Kidney (tissue), 14 donors: ENCODE results near the gene AKAP9. TPM values are rescaled to one million over a fixed set of nuclear protein-coding genes. Genes with fewer than 3 reads are reported as not detected.

Experiments
- DNase-seq, 5 donors: peaks; one replicate each; pipeline ENCODE4 v3.0.0-alpha.2; 2013 to 2020
- FAIRE-seq: peaks from 2 replicates; lab custom pipeline; 2012; peaks lifted over from hg19 to GRCh38; lab: Jason Lieb, UNC
- H3K27ac ChIP-seq, 2 donors: one replicate each; pipeline ENCODE4 v1.7.0; 2013; ENCODE audit warnings: low read depth in 2 of 2, low read length in 2 of 2, inconsistent platforms in 1 of 2
- H3K27me3 ChIP-seq: one replicate; pipeline ENCODE4 v1.7.1; 2013; ENCODE audit warnings: low read length, inconsistent platforms; ENCODE audit not compliant: control insufficient read depth, insufficient read depth
- H3K36me3 ChIP-seq, 3 donors: one replicate each; pipeline versions ENCODE4 v1.7.0 to v1.7.1; 2013; ENCODE audit warnings: low read length in 3 of 3, control low read depth in 1 of 3, inconsistent platforms in 1 of 3; ENCODE audit not compliant: insufficient read depth in 3 of 3, control insufficient read depth in 2 of 3
- H3K4me1 ChIP-seq, 3 donors: one replicate each; pipeline versions ENCODE4 v1.7.0 to v1.7.1; 2013; ENCODE audit warnings: low read length in 3 of 3, inconsistent platforms in 1 of 3, low read depth in 1 of 3; ENCODE audit not compliant: control insufficient read depth in 2 of 3, insufficient read depth in 2 of 3
- H3K4me3 ChIP-seq, 3 donors: one replicate each; pipeline versions ENCODE4 v1.7.0 to v1.8.1; 2013; ENCODE audit warnings: low read length in 3 of 3, control low read depth in 1 of 3, inconsistent platforms in 1 of 3
- H3K9ac ChIP-seq, 3 donors: one replicate each; pipeline versions ENCODE4 v1.7.0 to v1.7.1; 2013; ENCODE audit warnings: low read length in 3 of 3, control low read depth in 1 of 3, inconsistent platforms in 1 of 3
- H3K9me3 ChIP-seq, 3 donors: one replicate each; pipeline versions ENCODE4 v1.7.0 to v1.7.1; 2013; ENCODE audit warnings: low read length in 3 of 3, control low read depth in 1 of 3, inconsistent platforms in 1 of 3; ENCODE audit not compliant: control insufficient read depth in 2 of 3, insufficient read depth in 1 of 3
- intact Hi-C: fragments of 100-400 bp; cut with DNase I; formaldehyde crosslinking; loops from one replicate; pipeline ENCODE4 v1.11.1; 2022
- polyA plus RNA-seq: library from polyadenylated mRNA; stranded (reverse); fragments of 350-450 nt; fragmentation: Illumina TruSeq; extraction: RNeasy Lipid Tissue Mini Kit (QIAGEN cat#74804); gene quantifications from one replicate; pipeline ENCODE4 v1.2.3, GENCODE V29; 2014; ENCODE audit warnings: low read depth, low replicate concordance; ENCODE audit not compliant: insufficient read depth
- total RNA-seq: library from RNA; stranded (reverse); fragmentation: NEBNext Ultra II Directional; extraction: Animal tissue kit (Norgen Biotek cat#: 25700); gene quantifications from one replicate; pipeline ENCODE4 v1.2.1, GENCODE V29; 2021
- TF ChIP-seq, protein P1 (sequence below): IDR thresholded peaks from 3 replicates; pipeline ENCODE4 v1.5.1; 2012; ENCODE audit warnings: mild to moderate bottlenecking, moderate library complexity, borderline replicate concordance; ENCODE audit not compliant: insufficient read depth; ENCODE audit errors: extremely low read depth
- donor health status: control.
- donor health status: control.
- donor health status: control.
- donor health status: control.
- donor health status: control.
- donor health status: DM: yes; HTN: yes; CAD: no.
- donor health status: Normal renal cell carcinoma (clear cell type).

AKAP9 gene
- total and polyA plus RNA-seq, 2 donors from 2014 or later = 18.5 to 66.8 TPM

GRCh38 chr7:92134271-92135051, 193.8 kb downstream of the AKAP9 start, which contains the start of gene CYP51A1:
CYP51A1 (minus strand) TSS chr7:92134477; CDS start chr7:92134364, 113 bp downstream.
- intact Hi-C loops = no loop called here
- Histone ChIP-seq H3K27ac (peak within 1 kb of the TSS; percentile 98 to 99), H3K4me1 (peaks cover 0 to 7% (median 0%) of the 10 kb centered on the region in 3 donors), H3K27me3 (no peaks in the 10 kb centered on the region), H3K36me3 (no peaks in the 10 kb centered on the region), H3K9me3 (no peaks in the 10 kb centered on the region), H3K4me3 (peak within 1 kb of the TSS; percentile 89 to 98 (median 92)), H3K9ac (peak within 1 kb of the TSS; percentile 91 to 94 (median 93))
- TF ChIP-seq, protein P1, sequence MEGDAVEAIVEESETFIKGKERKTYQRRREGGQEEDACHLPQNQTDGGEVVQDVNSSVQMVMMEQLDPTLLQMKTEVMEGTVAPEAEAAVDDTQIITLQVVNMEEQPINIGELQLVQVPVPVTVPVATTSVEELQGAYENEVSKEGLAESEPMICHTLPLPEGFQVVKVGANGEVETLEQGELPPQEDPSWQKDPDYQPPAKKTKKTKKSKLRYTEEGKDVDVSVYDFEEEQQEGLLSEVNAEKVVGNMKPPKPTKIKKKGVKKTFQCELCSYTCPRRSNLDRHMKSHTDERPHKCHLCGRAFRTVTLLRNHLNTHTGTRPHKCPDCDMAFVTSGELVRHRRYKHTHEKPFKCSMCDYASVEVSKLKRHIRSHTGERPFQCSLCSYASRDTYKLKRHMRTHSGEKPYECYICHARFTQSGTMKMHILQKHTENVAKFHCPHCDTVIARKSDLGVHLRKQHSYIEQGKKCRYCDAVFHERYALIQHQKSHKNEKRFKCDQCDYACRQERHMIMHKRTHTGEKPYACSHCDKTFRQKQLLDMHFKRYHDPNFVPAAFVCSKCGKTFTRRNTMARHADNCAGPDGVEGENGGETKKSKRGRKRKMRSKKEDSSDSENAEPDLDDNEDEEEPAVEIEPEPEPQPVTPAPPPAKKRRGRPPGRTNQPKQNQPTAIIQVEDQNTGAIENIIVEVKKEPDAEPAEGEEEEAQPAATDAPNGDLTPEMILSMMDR = no peak
- FAIRE-seq = no peak
- peak; percentile 96 to 98 (median 97) for DNase-seq

GRCh38 chr7:92135052-92135889, 194.6 kb downstream of the AKAP9 start:
- DNase-seq (peak in 3 of 5 donors; percentile 60 to 83 (median 83)), FAIRE-seq (no peak)
- Histone ChIP-seq H3K36me3 (no peaks in the 10 kb centered on the region), H3K4me1 (peaks cover 0 to 7% (median 0%) of the 10 kb centered on the region in 3 donors), H3K4me3 (peak overlapping the region; percentile 89 to 98 (median 92)), H3K27me3 (no peaks in the 10 kb centered on the region), H3K9ac (peak overlapping the region; percentile 91 to 94 (median 93)), H3K27ac (peak overlapping the region; percentile 98 to 99), H3K9me3 (no peaks in the 10 kb centered on the region)
- intact Hi-C loops = no loop called here
- TF ChIP-seq, protein P1 = no peak

DNA sequence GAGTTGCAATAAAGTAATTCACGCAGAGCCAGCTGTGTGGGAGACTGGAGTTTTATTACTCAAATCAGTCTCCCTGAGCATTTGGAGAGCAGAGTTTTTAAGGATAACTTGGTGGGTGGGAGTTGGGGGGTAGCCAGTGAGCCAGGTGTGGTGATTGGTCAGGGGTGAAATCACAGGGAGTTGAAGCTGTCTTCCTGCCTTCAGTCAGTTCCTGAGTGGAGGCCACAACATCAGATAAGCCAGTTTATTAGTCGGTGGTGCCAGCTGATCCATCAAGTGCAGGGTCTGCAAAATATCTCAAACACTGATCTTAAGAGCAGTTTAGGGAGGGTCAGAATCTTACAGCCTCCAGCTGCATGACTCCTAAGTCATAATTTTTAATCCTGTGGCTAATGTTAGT, 196.9 kb downstream of the AKAP9 start:
- no peak for FAIRE-seq
- intact Hi-C loops = no loop called here

More for the DNA sequence above, 196.9 kb downstream of the AKAP9 start:
- H3K27ac ChIP-seq = no peak overlapping the region
- no peaks in the 10 kb centered on the region for H3K9me3 ChIP-seq
- H3K9ac ChIP-seq = no peak overlapping the region
- peak in 4 of 5 donors; percentile 89 to 94 (median 91) for DNase-seq
- TF ChIP-seq, protein P1 = no peak
- no peak overlapping the region for H3K4me3 ChIP-seq
- no peaks in the 10 kb centered on the region for H3K36me3 ChIP-seq
- H3K27me3 ChIP-seq = no peaks in the 10 kb centered on the region
- H3K4me1 ChIP-seq = peaks cover 0 to 7% (median 0%) of the 10 kb centered on the region in 3 donors
